Vagina (tissue), 2 donors: ENCODE results near the gene MTA2. TPM values are rescaled to one million over a fixed set of nuclear protein-coding genes. Genes with fewer than 3 reads are reported as not detected.
"Not testable (repeated sequence)": the region's sequence is repeated elsewhere in the genome, so short reads cannot be mapped to it uniquely, and the experiment has no call there.

Source experiments
- DNase-seq, 2 donors: peaks; one replicate each; pipeline ENCODE4 v3.0.0-alpha.2; 2017; ENCODE audit errors: extremely low spot score in 2 of 2
- H3K27ac ChIP-seq: fragments of 200-600 bp; sonication (generic); one replicate; pipeline ENCODE4 v1.5.1; 2019
- H3K27me3 ChIP-seq: fragments of 200-600 bp; sonication (generic); one replicate; pipeline ENCODE4 v1.5.1; 2019
- H3K36me3 ChIP-seq, 2 donors: fragments of 200-600 bp; sonication (generic); one replicate each; pipeline ENCODE4 v1.5.1; 2017 to 2019
- H3K4me1 ChIP-seq: fragments of 200-600 bp; sonication (generic); one replicate; pipeline ENCODE4 v1.5.1; 2019
- H3K4me3 ChIP-seq, 2 donors: fragments of 200-600 bp; sonication (generic); 1 replicate in 1 of 2; 2 replicates in 1 of 2; pipeline ENCODE4 v1.5.1; 2016 to 2019
- H3K9me3 ChIP-seq: fragments of 200-600 bp; sonication (generic); one replicate; pipeline ENCODE4 v1.5.1; 2019
- POLR2A ChIP-seq, 2 donors: fragments of 450-650 bp; IDR thresholded peaks; one replicate each; pipeline ENCODE4 v1.6.1; 2017; ENCODE audit warnings: antibody characterized with exemption in 2 of 2, mild to moderate bottlenecking in 2 of 2, moderate library complexity in 2 of 2
- POLR2AphosphoS5 ChIP-seq, 2 donors: sonication (generic); formaldehyde crosslinking; IDR thresholded peaks; one replicate each; pipeline ENCODE4 v1.9.0; 2017; ENCODE audit warnings: antibody characterized with exemption in 2 of 2, mild to moderate bottlenecking in 2 of 2, low read depth in 1 of 2; ENCODE audit not compliant: insufficient read depth in 1 of 2
- intact Hi-C: fragments of 100-400 bp; cut with DNase I; formaldehyde crosslinking; loops from one replicate; pipeline ENCODE4 v1.15.1; 2023
- total RNA-seq: library from RNA; depleted of rRNA; stranded (reverse); fragments of >200 nt; gene quantifications from one replicate; pipeline ENCODE4 v1.2.3, GENCODE V29; 2016
- TF ChIP-seq, protein P1 (sequence below), 3 experiments: fragments of 450-650 bp in 2 of 3; fragments of 200-600 bp in 1 of 3; sonication (generic) in 1 of 3; IDR thresholded peaks; one replicate each; pipeline ENCODE4 v1.5.1; 2017 to 2019; ENCODE audit warnings: antibody characterized with exemption in 3 of 3, mild to moderate bottlenecking in 2 of 3, moderate library complexity in 2 of 3

Gene MTA2
- total RNA-seq, 1 donor from 2014 or later: 96.3 TPM

GRCh38 chr11:62560566-62561103 is 41.0 kb downstream of the MTA2 start:
- intact Hi-C loops: no loop called here
- Histone ChIP-seq H3K4me3 (no peak overlapping the region), H3K9me3 (no peaks in the 10 kb centered on the region), H3K27me3 (no peaks in the 10 kb centered on the region), H3K4me1 (peaks cover 58% of the 10 kb centered on the region), H3K36me3 (peaks cover 0 to 50% of the 10 kb centered on the region in 2 donors), H3K27ac (peak overlapping the region; percentile 98)
- DNase-seq: peak in 1 of 2 donors; percentile 97
- TF ChIP-seq POLR2A (IDR thresholded peaks at IDR 0.05) (no peak), POLR2AphosphoS5 (IDR thresholded peaks at IDR 0.05; ENCODE audit: insufficient read depth in 1 of 2, low read depth in 1 of 2) (peak in 1 of 2 donors; percentile 93)
- TF ChIP-seq, protein P1, sequence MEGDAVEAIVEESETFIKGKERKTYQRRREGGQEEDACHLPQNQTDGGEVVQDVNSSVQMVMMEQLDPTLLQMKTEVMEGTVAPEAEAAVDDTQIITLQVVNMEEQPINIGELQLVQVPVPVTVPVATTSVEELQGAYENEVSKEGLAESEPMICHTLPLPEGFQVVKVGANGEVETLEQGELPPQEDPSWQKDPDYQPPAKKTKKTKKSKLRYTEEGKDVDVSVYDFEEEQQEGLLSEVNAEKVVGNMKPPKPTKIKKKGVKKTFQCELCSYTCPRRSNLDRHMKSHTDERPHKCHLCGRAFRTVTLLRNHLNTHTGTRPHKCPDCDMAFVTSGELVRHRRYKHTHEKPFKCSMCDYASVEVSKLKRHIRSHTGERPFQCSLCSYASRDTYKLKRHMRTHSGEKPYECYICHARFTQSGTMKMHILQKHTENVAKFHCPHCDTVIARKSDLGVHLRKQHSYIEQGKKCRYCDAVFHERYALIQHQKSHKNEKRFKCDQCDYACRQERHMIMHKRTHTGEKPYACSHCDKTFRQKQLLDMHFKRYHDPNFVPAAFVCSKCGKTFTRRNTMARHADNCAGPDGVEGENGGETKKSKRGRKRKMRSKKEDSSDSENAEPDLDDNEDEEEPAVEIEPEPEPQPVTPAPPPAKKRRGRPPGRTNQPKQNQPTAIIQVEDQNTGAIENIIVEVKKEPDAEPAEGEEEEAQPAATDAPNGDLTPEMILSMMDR (IDR thresholded peaks at IDR 0.05): peak; percentile 73 to 90 (median 83)

GRCh38 chr11:62559626-62560025 is 42.0 kb downstream of the MTA2 start:
- H3K4me3 ChIP-seq, H3K27me3 ChIP-seq, H3K9me3 ChIP-seq, DNase-seq, intact Hi-C loops: not testable (repeated sequence)
- Histone ChIP-seq H3K4me1 (peaks cover 68% of the 10 kb centered on the region), H3K27ac (peak overlapping the region; percentile 98), H3K36me3 (peaks cover 0 to 40% of the 10 kb centered on the region in 2 donors)

GRCh38 chr11:62559204-62559603 is 42.5 kb downstream of the MTA2 start:
- Histone ChIP-seq H3K9me3 (no peaks in the 10 kb centered on the region), H3K27ac (peak overlapping the region; percentile 98), H3K27me3 (no peaks in the 10 kb centered on the region), H3K4me1 (peaks cover 72% of the 10 kb centered on the region), H3K4me3 (no peak overlapping the region), H3K36me3 (peaks cover 0 to 39% of the 10 kb centered on the region in 2 donors)
- intact Hi-C loops: no loop called here
- TF ChIP-seq POLR2AphosphoS5 (IDR thresholded peaks at IDR 0.05; ENCODE audit: insufficient read depth in 1 of 2, low read depth in 1 of 2) (no peak), POLR2A (IDR thresholded peaks at IDR 0.05) (no peak)
- TF ChIP-seq, protein P1 (IDR thresholded peaks at IDR 0.05): no peak
- DNase-seq: no peak

GRCh38 chr11:62558669-62559068 is 43.0 kb downstream of the MTA2 start:
- H3K36me3 ChIP-seq: peaks cover 0 to 33% of the 10 kb centered on the region in 2 donors
- no peak overlapping the region for H3K4me3 ChIP-seq
- DNase-seq: no peak
- H3K9me3 ChIP-seq: no peaks in the 10 kb centered on the region
- peak overlapping the region; percentile 98 for H3K27ac ChIP-seq
- TF ChIP-seq POLR2AphosphoS5 (IDR thresholded peaks at IDR 0.05; ENCODE audit: insufficient read depth in 1 of 2, low read depth in 1 of 2) (no peak), POLR2A (IDR thresholded peaks at IDR 0.05) (no peak)
- TF ChIP-seq, protein P1 (IDR thresholded peaks at IDR 0.05): no peak
- intact Hi-C loops: no loop called here
- H3K4me1 ChIP-seq: peaks cover 77% of the 10 kb centered on the region
- no peaks in the 10 kb centered on the region for H3K27me3 ChIP-seq

GRCh38 chr11:62556875-62557631 is 44.6 kb downstream of the MTA2 start:
- DNase-seq: no peak
- H3K9me3 ChIP-seq: no peaks in the 10 kb centered on the region
- peak overlapping the region; percentile 98 for H3K27ac ChIP-seq
- H3K27me3 ChIP-seq: no peaks in the 10 kb centered on the region
- peaks cover 93% of the 10 kb centered on the region for H3K4me1 ChIP-seq
- intact Hi-C loops: no loop called here
- peaks cover 0 to 20% of the 10 kb centered on the region in 2 donors for H3K36me3 ChIP-seq
- H3K4me3 ChIP-seq: peak overlapping the region; percentile 9 to 33
- no peak for TF ChIP-seq POLR2AphosphoS5 (IDR thresholded peaks at IDR 0.05; ENCODE audit: insufficient read depth in 1 of 2, low read depth in 1 of 2)
- TF ChIP-seq, protein P1 (IDR thresholded peaks at IDR 0.05): no peak
- TF ChIP-seq POLR2A (IDR thresholded peaks at IDR 0.05): no peak
